Epithelial cell of proximal tubule (primary cell): ENCODE results near the gene NRAP. TPM values are rescaled to one million over a fixed set of nuclear protein-coding genes. Genes with fewer than 3 reads are reported as not detected.
"Not testable (repeated sequence)": the region's sequence is repeated elsewhere in the genome, so short reads cannot be mapped to it uniquely, and the experiment has no call there.

Source experiments
- DNase-seq: peaks from one replicate; pipeline ENCODE4 v3.0.0-alpha.2; 2011; ENCODE audit warnings: low read depth
- H3K4me3 ChIP-seq: 2 replicates; pipeline ENCODE4 v1.5.1; 2011; ENCODE audit warnings: low read depth, mild to moderate bottlenecking, low read length
- total RNA-seq: library from RNA; depleted of rRNA; stranded (reverse); fragments of >200 nt; gene quantifications from 2 replicates; pipeline ENCODE4 v1.2.3, GENCODE V29; 2015
- TF ChIP-seq, protein P1 (sequence below): conservative IDR thresholded peaks from 2 replicates; pipeline ENCODE4 v1.5.1; 2012; ENCODE audit warnings: low read depth, mild to moderate bottlenecking, low read length

The NRAP gene
- total RNA-seq, 1 donor from 2014 or later: not detected

DNA sequence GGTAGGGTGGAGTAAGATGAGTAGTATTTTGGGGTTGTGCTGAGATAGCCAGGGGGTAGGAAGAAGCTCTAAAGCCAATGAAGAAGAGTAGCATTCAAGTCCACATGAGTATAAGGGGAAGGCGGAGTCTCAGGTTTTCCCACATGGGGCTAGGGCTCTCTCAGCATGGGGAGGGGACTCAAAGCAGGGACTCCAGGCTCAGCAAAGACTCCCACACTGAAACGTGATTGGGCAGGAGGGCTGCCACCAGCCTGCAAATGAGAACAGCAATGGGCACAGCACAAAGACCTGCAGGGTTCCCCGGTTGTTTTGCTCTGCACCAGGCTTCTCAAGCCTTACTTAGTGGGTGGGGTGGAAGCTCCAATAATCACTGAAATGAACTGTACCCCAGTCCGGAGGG is 1.5 kb upstream of the NRAP start:
- TF ChIP-seq, protein P1, sequence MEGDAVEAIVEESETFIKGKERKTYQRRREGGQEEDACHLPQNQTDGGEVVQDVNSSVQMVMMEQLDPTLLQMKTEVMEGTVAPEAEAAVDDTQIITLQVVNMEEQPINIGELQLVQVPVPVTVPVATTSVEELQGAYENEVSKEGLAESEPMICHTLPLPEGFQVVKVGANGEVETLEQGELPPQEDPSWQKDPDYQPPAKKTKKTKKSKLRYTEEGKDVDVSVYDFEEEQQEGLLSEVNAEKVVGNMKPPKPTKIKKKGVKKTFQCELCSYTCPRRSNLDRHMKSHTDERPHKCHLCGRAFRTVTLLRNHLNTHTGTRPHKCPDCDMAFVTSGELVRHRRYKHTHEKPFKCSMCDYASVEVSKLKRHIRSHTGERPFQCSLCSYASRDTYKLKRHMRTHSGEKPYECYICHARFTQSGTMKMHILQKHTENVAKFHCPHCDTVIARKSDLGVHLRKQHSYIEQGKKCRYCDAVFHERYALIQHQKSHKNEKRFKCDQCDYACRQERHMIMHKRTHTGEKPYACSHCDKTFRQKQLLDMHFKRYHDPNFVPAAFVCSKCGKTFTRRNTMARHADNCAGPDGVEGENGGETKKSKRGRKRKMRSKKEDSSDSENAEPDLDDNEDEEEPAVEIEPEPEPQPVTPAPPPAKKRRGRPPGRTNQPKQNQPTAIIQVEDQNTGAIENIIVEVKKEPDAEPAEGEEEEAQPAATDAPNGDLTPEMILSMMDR: no peak

DNA sequence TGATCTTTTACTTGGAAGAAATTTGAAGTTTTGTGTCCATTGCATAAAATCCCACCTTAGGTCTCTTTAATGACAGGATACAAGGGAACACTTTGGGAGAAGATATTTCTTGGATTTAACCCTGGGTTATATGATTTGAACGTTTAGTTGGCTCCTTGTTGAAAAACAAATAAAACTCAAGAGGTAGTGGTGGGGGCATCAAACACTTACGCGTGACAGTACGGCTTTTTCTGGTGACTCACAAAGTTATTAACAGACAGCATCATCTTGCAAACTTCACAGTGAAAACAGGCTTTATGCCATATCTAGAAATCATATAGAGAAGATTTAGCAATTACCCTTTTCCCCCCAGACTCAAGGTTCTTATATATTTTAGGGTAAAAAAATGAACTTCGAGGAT is 699 bp downstream of the NRAP start:
- no peak for DNase-seq

More for the DNA sequence above, 1.5 kb upstream of the NRAP start:
- no peak overlapping the region for H3K4me3 ChIP-seq
- DNase-seq: no peak

DNA sequence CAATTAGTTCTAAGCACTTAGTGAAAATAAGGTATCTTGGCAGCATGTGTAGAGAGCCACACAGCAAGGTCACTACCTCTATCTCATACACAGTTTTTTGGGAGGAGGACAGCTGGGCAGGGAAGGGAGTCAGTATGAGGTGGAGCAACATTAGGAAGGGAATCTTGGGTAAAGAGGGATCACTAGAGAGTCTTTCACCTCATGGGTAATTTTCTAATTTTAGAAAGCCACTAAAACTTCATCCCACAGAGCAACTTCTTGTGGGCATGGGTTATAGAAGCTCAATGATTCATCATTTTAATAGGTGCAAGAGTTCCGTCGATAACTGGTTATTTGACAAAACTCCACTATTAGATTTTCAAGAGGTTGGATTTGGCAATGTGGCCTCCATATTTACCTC is 2.5 kb downstream of the NRAP start:
- no peak overlapping the region for H3K4me3 ChIP-seq
- TF ChIP-seq, protein P1: no peak
- DNase-seq: no peak

More for the DNA sequence above, 699 bp downstream of the NRAP start:
- TF ChIP-seq, protein P1: no peak
- H3K4me3 ChIP-seq: no peak overlapping the region

DNA sequence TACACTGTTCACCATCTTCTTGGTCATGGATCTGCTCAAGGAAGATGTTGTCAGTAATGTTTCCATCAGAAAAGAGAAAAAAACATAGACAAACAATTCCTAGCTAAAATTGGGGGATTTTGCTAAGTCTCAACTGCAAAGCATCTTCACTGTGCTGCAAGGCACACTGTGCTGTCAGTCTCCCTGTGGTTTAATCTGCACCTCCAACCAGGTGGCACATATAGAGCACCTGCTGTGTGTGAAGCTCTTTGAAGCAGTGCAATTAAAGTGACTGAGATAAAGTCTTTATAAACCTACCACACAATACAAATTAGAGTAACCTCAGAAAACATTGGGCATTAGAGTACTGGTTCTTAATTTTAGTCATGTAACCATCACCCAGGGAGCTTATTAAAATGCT is 6.3 kb downstream of the NRAP start:
- TF ChIP-seq, protein P1: no peak
- H3K4me3 ChIP-seq: no peak overlapping the region
- DNase-seq: no peak

DNA sequence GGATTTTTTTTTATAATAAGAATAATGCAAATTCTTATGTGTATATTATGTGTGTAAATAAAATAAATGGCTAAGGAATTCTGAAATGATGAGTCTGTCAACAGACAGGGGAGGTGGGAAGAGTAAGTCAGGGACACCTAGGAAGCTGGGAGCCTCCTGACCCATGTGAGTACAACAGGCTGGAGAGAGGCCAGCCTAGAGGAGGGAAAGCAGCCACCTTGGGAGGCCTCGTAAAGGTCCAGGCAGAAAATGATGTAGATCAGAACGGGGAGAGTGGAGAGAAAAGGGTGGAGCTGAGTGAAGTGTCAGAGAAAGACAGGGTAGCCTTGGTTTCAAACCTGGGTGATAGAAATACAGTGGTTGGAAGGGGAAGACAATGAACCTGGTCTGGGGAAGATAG is 6.9 kb downstream of the NRAP start:
- no peak overlapping the region for H3K4me3 ChIP-seq
- DNase-seq: no peak
- TF ChIP-seq, protein P1: no peak

DNA sequence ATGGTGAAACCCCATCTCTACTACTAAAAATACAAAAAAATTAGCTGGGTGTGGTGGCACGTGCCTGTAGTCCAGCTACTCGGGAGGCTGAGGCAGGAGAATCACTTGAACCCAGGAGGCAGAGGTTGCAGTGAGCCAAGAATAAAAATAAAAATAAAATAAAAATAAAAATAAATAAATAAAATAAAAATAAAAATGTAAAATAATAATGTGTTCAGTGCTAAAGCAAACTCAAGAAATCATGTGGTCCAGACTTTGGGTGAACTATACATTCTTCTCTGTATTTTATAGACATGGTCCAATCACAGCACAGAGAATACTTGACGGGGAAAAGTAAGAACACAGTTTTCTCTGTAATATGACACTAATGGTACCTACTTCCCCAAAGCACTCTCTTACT is 11.4 kb downstream of the NRAP start:
- DNase-seq, H3K4me3 ChIP-seq: not testable (repeated sequence)

DNA sequence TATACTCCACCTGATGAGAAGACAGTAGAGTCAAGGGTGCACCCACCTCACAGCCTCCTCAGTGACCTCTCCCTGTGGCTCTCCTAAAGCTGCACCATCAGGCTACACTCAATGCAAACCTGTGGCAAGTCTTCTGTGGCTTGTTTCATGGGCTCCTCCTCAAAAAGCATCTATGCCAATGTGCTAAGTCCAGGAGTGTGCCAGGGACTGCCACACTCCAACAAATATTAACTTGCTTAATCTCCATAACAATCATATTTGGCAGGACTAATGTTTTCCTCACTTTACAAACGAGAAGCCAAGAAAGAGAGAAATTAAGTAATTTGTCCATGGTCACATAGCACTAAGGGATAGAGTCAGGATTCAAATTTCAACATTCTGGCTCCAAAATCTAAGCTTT is 11.9 kb downstream of the NRAP start:
- H3K4me3 ChIP-seq: no peak overlapping the region
- DNase-seq: no peak
- TF ChIP-seq, protein P1: no peak

DNA sequence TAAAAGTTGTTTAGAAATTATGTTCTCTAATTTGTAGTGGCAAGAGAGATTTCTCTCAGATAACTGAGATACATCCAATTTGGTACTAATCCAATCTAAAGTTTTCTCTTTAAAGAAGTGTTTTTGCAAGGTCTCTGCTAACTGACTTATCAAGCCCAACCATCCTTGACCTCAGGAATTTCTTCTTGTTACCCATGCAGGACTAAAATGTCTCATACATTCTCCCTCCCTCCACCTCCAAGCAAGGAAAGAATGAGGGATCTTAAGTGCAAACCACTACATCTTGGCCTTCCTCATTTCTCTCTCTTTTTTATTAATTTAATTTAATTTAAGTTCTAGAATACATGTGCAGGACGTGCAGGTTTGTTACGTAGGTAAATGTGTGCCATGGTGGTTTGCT is 12.8 kb downstream of the NRAP start:
- TF ChIP-seq, protein P1: no peak
- DNase-seq: peak; percentile 42
- no peak overlapping the region for H3K4me3 ChIP-seq
